GM18498 (cell line): ENCODE data around the gene GPR84.

Source experiments
- ATAC-seq: cut with Tn5 transposase; IDR thresholded peaks from one replicate; pipeline ENCODE4 v1.9.1; 2021; ENCODE audit warnings: mild to moderate bottlenecking, moderate library complexity; ENCODE audit not compliant: unreplicated experiment

The GPR84 gene

GRCh38 chr12:54375259-54375579 is 10.9 kb upstream of the GPR84 start:
- ATAC-seq = no peak

- no peak for ATAC-seq
Measured at GRCh38 chr12:54374562-54375258, 10.4 kb upstream of the GPR84 start.

GRCh38 chr12:54373649-54374561 is 9.6 kb upstream of the GPR84 start:
- ATAC-seq = no peak

GRCh38 chr12:54372113-54372806 is 8.0 kb upstream of the GPR84 start:
- ATAC-seq = no peak

- no peak for ATAC-seq
Measured at GRCh38 chr12:54371328-54372112, 7.2 kb upstream of the GPR84 start.

GRCh38 chr12:54370171-54370730 is 6.0 kb upstream of the GPR84 start:
- peak; percentile 46 for ATAC-seq

- no peak for ATAC-seq
Measured at GRCh38 chr12:54369597-54370131, 5.4 kb upstream of the GPR84 start.

GRCh38 chr12:54368709-54369596 is 4.7 kb upstream of the GPR84 start:
- peak; percentile 78 for ATAC-seq

- ATAC-seq = peak; percentile 13
Measured at GRCh38 chr12:54368025-54368708, 3.9 kb upstream of the GPR84 start.

- ATAC-seq = no peak
Measured at GRCh38 chr12:54363618-54364017, 668 bp downstream of the GPR84 start.

- no peak for ATAC-seq
Measured at GRCh38 chr12:54363047-54363446, 1.2 kb downstream of the GPR84 start.

GRCh38 chr12:54360717-54361456 is 3.4 kb downstream of the GPR84 start:
- ATAC-seq = no peak

- ATAC-seq = no peak
Measured at GRCh38 chr12:54359762-54360351, 4.4 kb downstream of the GPR84 start.

- peak; percentile 97 for ATAC-seq
Measured at GRCh38 chr12:54358945-54359761, 5.1 kb downstream of the GPR84 start.

GRCh38 chr12:54358191-54358944 is 5.9 kb downstream of the GPR84 start:
- ATAC-seq = peak; percentile 29
